Activated CD8-positive, alpha-beta T cell treated with anti-CD3 and anti-CD28 coated beads for 36 hours (primary cell): ENCODE measurements around the gene CCDC146. TPM values are rescaled to one million over a fixed set of nuclear protein-coding genes. Genes with fewer than 3 reads are reported as not detected.

Source experiments
- ATAC-seq: fragments of 200-7000 bp; cut with Tn5 transposase; one replicate; pipeline ENCODE4 v1.10.0; 2021; ENCODE audit warnings: mild to moderate bottlenecking, moderate library complexity
- CTCF ChIA-PET: fragments of 350-600 bp; sonication (Branson Sonifier 250); formaldehyde crosslinking; loops from one replicate; lab custom pipeline; 2021; ENCODE audit warnings: antibody characterized with exemption; lab: Charles Lee
- POLR2A ChIA-PET: fragments of 350-600 bp; sonication (Branson Sonifier 250); formaldehyde crosslinking; loops from one replicate; lab custom pipeline; 2021; ENCODE audit warnings: antibody characterized with exemption; lab: Charles Lee
- DNase-seq: peaks from one replicate; pipeline ENCODE4 v3.0.0-alpha.2; 2020
- H3K27ac Mint-ChIP-seq: one replicate; pipeline ENCODE4 v1.8.0; 2021; ENCODE audit warnings: mild to moderate bottlenecking, mixed read lengths
- H3K27me3 Mint-ChIP-seq: one replicate; pipeline ENCODE4 v1.8.0; 2021; ENCODE audit warnings: mixed read lengths
- H3K36me3 Mint-ChIP-seq: one replicate; pipeline ENCODE4 v1.8.0; 2021; ENCODE audit warnings: low read depth, mixed read lengths
- H3K4me1 Mint-ChIP-seq: one replicate; pipeline ENCODE4 v1.8.0; 2021; ENCODE audit warnings: low read depth, mixed read lengths
- H3K4me3 Mint-ChIP-seq: one replicate; pipeline ENCODE4 v1.8.0; 2021; ENCODE audit warnings: mild to moderate bottlenecking, moderate library complexity, mixed read lengths
- H3K9me3 Mint-ChIP-seq: one replicate; pipeline ENCODE4 v1.8.0; 2021; ENCODE audit warnings: mixed read lengths
- CTCF ChIP-seq: fragments of 200-600 bp; IDR thresholded peaks from one replicate; pipeline ENCODE4 v1.8.0; 2022; ENCODE audit warnings: antibody characterized with exemption, mild to moderate bottlenecking
- intact Hi-C: fragments of 100-400 bp; cut with micrococcal nuclease; formaldehyde crosslinking; loops from one replicate; pipeline ENCODE4 v1.10.0; 2022
- total RNA-seq, 2 experiments: library from RNA; stranded (reverse); gene quantifications; one replicate each; pipeline ENCODE4 v1.2.3, GENCODE V29; 2021

The CCDC146 gene
- total RNA-seq, 2 experiments from 2014 or later, result 2.1 to 2.6 TPM

GRCh38 chr7:77290425-77290824 lies 168.0 kb downstream of the CCDC146 start:
- ATAC-seq (no peak), DNase-seq (no peak)
- CTCF ChIA-PET, result no interaction called here
- no peak overlapping the region for H3K27ac Mint-ChIP-seq
- H3K27me3 Mint-ChIP-seq, result no peaks in the 10 kb centered on the region
- H3K36me3 Mint-ChIP-seq, result peaks cover 15% of the 10 kb centered on the region
- H3K4me3 Mint-ChIP-seq, result no peak overlapping the region
- POLR2A ChIA-PET, result no interaction called here
- no peak for TF ChIP-seq CTCF
- H3K9me3 Mint-ChIP-seq, result no peaks in the 10 kb centered on the region
- intact Hi-C loops, result no loop called here
- H3K4me1 Mint-ChIP-seq, result no peaks in the 10 kb centered on the region

GRCh38 chr7:77293046-77293445 lies 170.6 kb downstream of the CCDC146 start:
- no peak for DNase-seq
- peak; percentile 49 for ATAC-seq
- H3K27ac Mint-ChIP-seq, result no peak overlapping the region
- H3K4me1 Mint-ChIP-seq, result no peaks in the 10 kb centered on the region
- H3K4me3 Mint-ChIP-seq, result no peak overlapping the region
- no peaks in the 10 kb centered on the region for H3K27me3 Mint-ChIP-seq
- peaks cover 15% of the 10 kb centered on the region for H3K36me3 Mint-ChIP-seq
- peaks cover 11% of the 10 kb centered on the region for H3K9me3 Mint-ChIP-seq
- intact Hi-C loops, result no loop called here
- ChIA-PET POLR2A (no interaction called here), CTCF (no interaction called here)
- peak; percentile 9 for TF ChIP-seq CTCF

GRCh38 chr7:77295549-77295948 lies 173.1 kb downstream of the CCDC146 start:
- ChIA-PET POLR2A (no interaction called here), CTCF (no interaction called here)
- no peak for DNase-seq
- no peak overlapping the region for H3K27ac Mint-ChIP-seq
- H3K4me3 Mint-ChIP-seq, result no peak overlapping the region
- TF ChIP-seq CTCF, result no peak
- peaks cover 11% of the 10 kb centered on the region for H3K9me3 Mint-ChIP-seq
- peaks cover 17% of the 10 kb centered on the region for H3K36me3 Mint-ChIP-seq
- intact Hi-C loops, result no loop called here
- no peaks in the 10 kb centered on the region for H3K27me3 Mint-ChIP-seq
- ATAC-seq, result no peak
- H3K4me1 Mint-ChIP-seq, result no peaks in the 10 kb centered on the region

GRCh38 chr7:77306231-77307067 lies 184.0 kb downstream of the CCDC146 start:
- Mint-ChIP-seq H3K27me3 (no peaks in the 10 kb centered on the region), H3K9me3 (peaks cover 13% of the 10 kb centered on the region), H3K4me1 (peaks cover 8% of the 10 kb centered on the region), H3K4me3 (no peak overlapping the region), H3K36me3 (peaks cover 19% of the 10 kb centered on the region), H3K27ac (no peak overlapping the region)
- intact Hi-C loops, result no loop called here
- no peak for ATAC-seq
- no peak for TF ChIP-seq CTCF
- no peak for DNase-seq
- POLR2A ChIA-PET, result no interaction called here
- CTCF ChIA-PET, result no interaction called here

- no peak overlapping the region for H3K27ac Mint-ChIP-seq
- H3K4me3 Mint-ChIP-seq, result no peak overlapping the region
- no peaks in the 10 kb centered on the region for H3K27me3 Mint-ChIP-seq
- H3K36me3 Mint-ChIP-seq, result peaks cover 13% of the 10 kb centered on the region
- H3K4me1 Mint-ChIP-seq, result peaks cover 8% of the 10 kb centered on the region
- intact Hi-C loops, result no loop called here
- TF ChIP-seq CTCF, result no peak
- ChIA-PET CTCF (interaction anchor here (0.6 kb wide), 1 partner anchor 553 kb away, joined by 3 read pairs; no protein-coding TSS in a partner anchor), POLR2A (no interaction called here)
- no peak for ATAC-seq
- no peak for DNase-seq
- H3K9me3 Mint-ChIP-seq, result peaks cover 6% of the 10 kb centered on the region
Observed at GRCh38 chr7:77308792-77309191, 186.4 kb downstream of the CCDC146 start.
